ENCODE results near the gene LRMDA. TPM values are rescaled to one million over a fixed set of nuclear protein-coding genes. Genes with fewer than 3 reads are reported as not detected.

The LRMDA gene
- polyA plus RNA-seq, 1 donor from 2014 or later, result not detected

DNA sequence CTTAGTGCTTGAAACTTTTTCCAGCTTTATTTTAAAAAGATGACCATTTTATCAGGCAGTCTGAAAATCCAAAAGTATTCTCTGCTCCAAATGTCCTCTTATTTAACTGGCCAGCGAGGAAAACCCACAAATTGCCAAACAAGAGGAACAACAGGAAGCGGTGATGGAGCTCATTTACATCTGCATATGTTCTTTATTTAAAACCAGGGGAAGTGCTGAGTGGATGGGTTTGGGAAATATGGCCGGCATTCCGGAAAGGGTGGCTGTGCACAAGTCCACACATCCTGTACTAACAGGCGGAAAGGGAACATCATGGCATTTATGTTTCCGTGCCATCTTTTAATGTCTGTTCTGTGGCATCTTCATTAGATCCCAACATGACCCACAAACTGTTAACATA, 974.5 kb downstream of the LRMDA start:
- H3K4me3 Mint-ChIP-seq, result no peak overlapping the region
- peaks cover 0 to 10% (median 10%) of the 10 kb centered on the region in 3 donors for H3K9me3 Mint-ChIP-seq
- no peaks in the 10 kb centered on the region for H3K4me1 Mint-ChIP-seq
- H3K36me3 Mint-ChIP-seq, result no peaks in the 10 kb centered on the region
- H3K27me3 Mint-ChIP-seq, result no peaks in the 10 kb centered on the region
- H3K27ac Mint-ChIP-seq, result no peak overlapping the region

DNA sequence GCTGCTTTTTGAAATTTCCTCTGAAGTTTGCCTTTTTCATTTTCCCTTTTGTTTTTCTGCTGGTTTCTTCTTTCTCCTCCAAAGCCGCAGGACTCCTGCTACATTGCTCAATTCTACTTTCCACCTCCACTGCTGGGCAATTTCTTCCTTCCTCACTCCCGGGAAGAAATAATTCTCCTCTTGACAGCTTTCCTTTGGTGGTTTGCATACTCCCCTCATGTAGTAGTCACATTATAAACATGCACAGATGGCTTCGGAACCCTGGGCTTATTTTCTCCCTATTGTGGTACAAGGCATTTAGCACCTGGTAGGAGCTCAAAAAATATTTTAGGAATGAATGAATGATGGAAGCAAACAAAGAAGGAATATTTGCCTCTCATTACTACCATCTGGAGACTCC, 977.2 kb downstream of the LRMDA start:
- Mint-ChIP-seq H3K36me3 (no peaks in the 10 kb centered on the region), H3K27ac (no peak overlapping the region), H3K9me3 (peaks cover 3 to 19% (median 13%) of the 10 kb centered on the region in 3 donors), H3K4me1 (no peaks in the 10 kb centered on the region), H3K4me3 (no peak overlapping the region), H3K27me3 (no peaks in the 10 kb centered on the region)

DNA sequence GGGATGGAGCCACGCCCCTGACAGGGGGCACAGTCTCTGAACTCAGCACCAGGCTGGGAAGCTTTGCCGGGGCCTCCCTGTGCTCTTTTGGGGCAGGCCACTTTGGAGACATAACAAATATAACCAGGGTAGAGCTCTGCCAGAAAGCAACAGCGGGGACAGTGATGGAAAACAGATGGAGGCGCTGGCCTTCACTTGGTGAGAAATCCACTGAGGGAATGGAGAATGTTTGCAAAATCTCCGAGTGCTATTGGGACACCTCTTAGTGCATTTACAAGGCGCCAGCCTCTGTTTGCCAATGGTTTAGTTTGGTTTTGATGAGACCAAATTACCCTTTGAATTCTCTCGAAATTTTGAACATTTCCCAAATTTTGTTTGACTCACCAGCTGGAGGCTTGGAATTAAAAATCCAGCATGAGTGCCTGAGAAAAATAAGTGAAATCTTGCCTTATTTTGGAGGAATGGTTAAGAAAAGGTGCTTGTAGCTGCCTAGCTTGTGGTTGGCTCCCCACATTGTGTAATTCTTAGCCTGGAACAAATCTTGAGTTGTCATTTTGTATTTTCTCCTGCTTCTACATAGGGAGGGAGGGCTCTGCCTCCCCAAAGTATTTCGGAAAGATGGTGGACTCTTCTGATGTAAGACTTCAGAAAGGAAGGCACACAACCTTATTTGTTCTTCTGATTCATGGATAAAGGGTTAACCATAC, 980.5 kb downstream of the LRMDA start:
- H3K4me3 Mint-ChIP-seq, result no peak overlapping the region
- no peaks in the 10 kb centered on the region for H3K36me3 Mint-ChIP-seq
- H3K9me3 Mint-ChIP-seq, result peaks cover 3 to 14% (median 10%) of the 10 kb centered on the region in 3 donors
- no peaks in the 10 kb centered on the region for H3K4me1 Mint-ChIP-seq
- H3K27ac Mint-ChIP-seq, result no peak overlapping the region
- H3K27me3 Mint-ChIP-seq, result no peaks in the 10 kb centered on the region

DNA sequence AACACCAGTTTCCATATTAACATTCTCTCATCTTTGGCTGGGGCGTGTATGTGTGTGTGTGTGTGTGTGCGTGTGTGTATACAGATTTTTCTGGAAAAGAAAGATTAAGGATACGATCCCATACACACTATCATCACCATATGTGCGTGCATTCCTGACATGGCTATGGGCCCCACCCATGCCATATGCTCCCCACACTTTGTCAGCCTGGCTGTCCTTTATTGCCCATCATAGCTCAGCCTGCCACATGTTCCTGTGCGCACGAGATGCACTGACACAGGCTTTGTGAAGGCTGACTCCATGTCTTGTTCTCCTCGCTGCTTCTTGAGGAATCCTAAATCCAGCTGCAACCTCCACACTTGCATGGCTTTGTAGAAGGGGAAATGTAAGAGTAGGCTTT, 984.1 kb downstream of the LRMDA start:
- H3K27me3 Mint-ChIP-seq, result no peaks in the 10 kb centered on the region
- no peak overlapping the region for H3K4me3 Mint-ChIP-seq
- peaks cover 3 to 13% (median 9%) of the 10 kb centered on the region in 3 donors for H3K9me3 Mint-ChIP-seq
- H3K36me3 Mint-ChIP-seq, result no peaks in the 10 kb centered on the region
- H3K27ac Mint-ChIP-seq, result no peak overlapping the region
- H3K4me1 Mint-ChIP-seq, result no peaks in the 10 kb centered on the region

DNA sequence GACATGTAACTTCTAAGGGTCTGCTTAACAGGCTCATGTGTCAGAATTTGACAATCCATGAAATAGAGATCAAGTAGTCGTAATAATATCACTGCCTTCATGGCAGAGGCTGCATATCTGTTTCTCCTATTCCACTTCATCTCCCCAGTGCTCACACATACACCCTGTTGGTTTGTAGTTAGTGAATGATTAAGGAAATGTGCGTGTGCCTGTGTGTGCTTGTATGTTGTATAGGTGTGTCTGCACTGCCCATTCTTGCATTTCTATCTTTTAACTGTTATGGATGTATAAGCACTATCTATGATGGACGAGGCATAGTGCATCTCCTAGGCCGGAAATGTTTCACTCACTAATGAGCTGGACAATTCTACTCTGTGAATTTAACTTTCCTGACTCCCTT, 985.2 kb downstream of the LRMDA start:
- no peak overlapping the region for H3K4me3 Mint-ChIP-seq
- no peaks in the 10 kb centered on the region for H3K4me1 Mint-ChIP-seq
- H3K27me3 Mint-ChIP-seq, result no peaks in the 10 kb centered on the region
- H3K27ac Mint-ChIP-seq, result no peak overlapping the region
- H3K36me3 Mint-ChIP-seq, result no peaks in the 10 kb centered on the region
- peaks cover 3 to 13% (median 9%) of the 10 kb centered on the region in 3 donors for H3K9me3 Mint-ChIP-seq

DNA sequence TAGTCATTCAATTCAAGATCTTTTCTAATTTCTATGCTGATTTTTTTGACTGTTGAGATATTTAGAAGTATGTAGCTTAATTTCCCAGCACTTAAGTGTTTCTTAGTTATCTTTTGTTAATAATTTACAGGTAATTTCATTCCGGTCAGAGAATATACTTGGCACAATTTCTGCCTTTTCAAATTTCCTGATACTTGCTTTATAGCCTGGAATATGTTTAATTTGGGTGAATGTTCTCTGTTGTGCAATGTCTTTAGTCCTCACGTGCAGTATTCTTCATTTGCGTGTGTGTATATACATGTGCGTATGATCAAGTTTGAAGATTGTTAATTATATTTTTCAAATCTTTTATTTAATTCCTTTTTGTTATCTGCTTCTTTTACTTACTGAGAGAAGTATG, 989.3 kb downstream of the LRMDA start:
- H3K27me3 Mint-ChIP-seq, result no peaks in the 10 kb centered on the region
- peaks cover 4 to 12% (median 9%) of the 10 kb centered on the region in 3 donors for H3K9me3 Mint-ChIP-seq
- H3K4me1 Mint-ChIP-seq, result no peaks in the 10 kb centered on the region
- H3K36me3 Mint-ChIP-seq, result no peaks in the 10 kb centered on the region
- H3K27ac Mint-ChIP-seq, result no peak overlapping the region
- H3K4me3 Mint-ChIP-seq, result no peak overlapping the region

DNA sequence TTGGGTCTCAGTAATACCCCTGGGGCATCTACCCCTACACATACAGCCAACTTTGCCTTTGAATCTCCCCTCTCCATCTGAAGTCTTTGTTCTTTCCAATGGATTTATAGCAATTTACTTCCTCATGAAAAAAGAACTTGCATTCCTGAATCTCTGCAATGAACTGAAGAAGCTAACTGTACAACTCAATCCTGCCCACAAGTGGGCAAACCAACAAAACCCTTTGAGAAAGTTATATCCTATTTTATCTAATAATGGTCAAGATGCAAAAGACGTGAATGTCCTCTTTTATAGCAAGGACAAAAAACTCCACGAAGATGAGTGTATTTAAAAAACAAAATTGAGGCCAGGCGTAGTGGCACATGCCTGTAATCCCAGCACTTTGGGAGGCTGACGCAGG, 991.3 kb downstream of the LRMDA start:
- Mint-ChIP-seq H3K27me3 (no peaks in the 10 kb centered on the region), H3K4me3 (no peak overlapping the region), H3K4me1 (no peaks in the 10 kb centered on the region), H3K27ac (no peak overlapping the region), H3K36me3 (no peaks in the 10 kb centered on the region), H3K9me3 (peaks cover 4 to 11% (median 7%) of the 10 kb centered on the region in 3 donors)

DNA sequence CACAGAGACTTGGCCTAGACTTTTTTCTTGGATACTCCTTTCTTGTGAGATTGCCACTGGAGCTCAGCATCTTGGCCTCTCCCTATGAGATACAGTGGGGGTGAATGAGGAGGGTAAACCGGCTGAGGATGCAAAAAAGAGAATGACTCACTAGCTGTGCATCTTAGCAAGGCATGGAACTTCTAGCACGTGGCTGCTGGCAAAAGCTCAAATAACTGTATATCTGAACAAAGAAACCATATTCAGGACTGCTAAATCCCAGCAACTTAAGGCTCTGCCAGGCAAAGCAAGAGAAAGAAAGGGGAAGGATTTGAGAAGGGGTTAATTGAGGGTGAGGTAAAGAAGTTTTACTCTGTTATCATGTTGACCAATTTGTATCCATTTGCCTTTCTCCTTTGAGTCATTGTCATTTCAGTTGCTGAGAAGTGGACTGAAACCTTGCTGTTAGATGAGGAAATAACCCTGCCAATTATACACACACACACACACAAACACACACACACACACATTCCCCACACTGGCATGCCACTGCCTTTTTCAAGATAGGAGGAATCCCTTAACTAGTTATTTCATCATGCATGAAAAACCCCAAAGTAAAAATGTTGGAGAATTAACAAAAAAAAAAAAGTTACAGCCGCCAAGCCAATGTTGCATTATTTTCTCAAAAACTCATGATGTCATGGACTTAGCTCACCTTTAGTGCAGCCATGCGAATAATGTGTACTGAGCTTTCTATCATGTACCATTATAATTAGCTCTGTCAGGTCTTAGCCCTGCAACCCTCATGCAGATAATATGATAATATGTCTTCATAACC, 997.3 kb downstream of the LRMDA start:
- Mint-ChIP-seq H3K27me3 (no peaks in the 10 kb centered on the region), H3K27ac (no peak overlapping the region), H3K9me3 (peaks cover 0 to 4% (median 3%) of the 10 kb centered on the region in 3 donors), H3K4me1 (no peaks in the 10 kb centered on the region), H3K36me3 (no peaks in the 10 kb centered on the region), H3K4me3 (no peak overlapping the region)

DNA sequence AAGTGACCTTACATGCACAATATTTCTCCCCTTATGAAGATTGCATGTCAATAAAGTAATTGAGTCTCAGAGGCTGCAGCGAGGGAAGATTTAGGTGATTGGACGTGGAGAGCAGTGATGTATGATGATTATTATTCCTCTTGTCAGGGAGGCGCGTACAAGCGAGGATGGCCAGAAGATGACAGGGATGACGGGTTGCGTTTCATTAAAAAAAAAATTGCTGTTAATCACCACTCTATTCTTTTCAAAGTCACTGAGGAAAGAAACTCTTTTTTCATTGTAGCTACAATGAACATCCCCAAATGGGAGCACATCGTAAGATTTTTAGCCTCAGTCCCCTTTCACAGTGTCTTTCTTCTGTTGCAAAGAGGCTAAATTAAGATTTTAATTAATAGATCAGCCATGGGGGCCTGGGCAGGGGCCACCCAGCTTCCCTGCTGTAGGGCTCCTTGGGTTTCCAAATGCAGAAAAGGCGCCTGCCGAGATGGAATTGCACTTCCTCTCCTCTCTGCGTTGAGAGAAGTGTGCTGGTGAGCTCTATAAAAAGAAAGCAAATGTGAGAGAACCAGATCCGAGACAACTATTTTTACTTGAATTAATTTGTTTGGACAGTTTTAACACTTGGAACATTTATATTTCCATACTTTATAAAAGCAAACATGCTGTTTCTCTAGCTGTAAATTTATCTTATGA, 998.1 kb downstream of the LRMDA start:
- H3K4me1 Mint-ChIP-seq, result no peaks in the 10 kb centered on the region
- H3K27ac Mint-ChIP-seq, result no peak overlapping the region

DNA sequence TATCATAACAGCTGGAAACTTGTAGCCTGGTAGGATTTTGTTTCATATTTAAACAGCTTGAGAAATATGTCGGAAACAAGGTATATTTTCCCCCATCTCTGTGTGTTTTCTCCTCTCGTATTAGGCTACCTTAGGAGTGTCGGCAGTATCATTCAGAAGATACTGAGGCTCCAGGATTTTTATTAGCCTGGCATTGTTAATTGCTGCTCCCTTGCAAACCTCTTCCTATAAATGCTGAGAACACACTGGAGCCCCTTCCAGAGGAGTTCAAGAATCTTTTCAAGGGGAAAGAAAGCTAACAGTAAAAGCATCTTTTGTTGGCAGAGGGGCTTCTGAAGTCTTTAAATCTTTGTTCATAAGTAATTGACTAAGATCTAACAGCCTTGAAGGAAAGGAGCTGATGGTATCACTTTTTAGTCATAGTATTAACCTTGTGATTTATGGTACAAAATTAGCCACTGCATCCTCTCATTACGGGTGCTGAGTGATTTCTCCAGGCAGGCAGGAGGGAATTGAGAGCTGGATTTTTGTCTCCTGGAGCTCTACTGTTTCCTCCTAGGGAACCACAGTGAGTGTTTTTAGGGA, 998.7 kb downstream of the LRMDA start:
- Mint-ChIP-seq H3K4me1 (no peaks in the 10 kb centered on the region), H3K36me3 (no peaks in the 10 kb centered on the region), H3K4me3 (no peak overlapping the region), H3K27me3 (no peaks in the 10 kb centered on the region), H3K9me3 (peaks cover 0 to 4% (median 3%) of the 10 kb centered on the region in 3 donors), H3K27ac (no peak overlapping the region)

More for the DNA sequence above, 998.1 kb downstream of the LRMDA start:
- Mint-ChIP-seq H3K4me3 (no peak overlapping the region), H3K36me3 (no peaks in the 10 kb centered on the region), H3K9me3 (peaks cover 0 to 4% (median 3%) of the 10 kb centered on the region in 3 donors), H3K27me3 (no peaks in the 10 kb centered on the region)

DNA sequence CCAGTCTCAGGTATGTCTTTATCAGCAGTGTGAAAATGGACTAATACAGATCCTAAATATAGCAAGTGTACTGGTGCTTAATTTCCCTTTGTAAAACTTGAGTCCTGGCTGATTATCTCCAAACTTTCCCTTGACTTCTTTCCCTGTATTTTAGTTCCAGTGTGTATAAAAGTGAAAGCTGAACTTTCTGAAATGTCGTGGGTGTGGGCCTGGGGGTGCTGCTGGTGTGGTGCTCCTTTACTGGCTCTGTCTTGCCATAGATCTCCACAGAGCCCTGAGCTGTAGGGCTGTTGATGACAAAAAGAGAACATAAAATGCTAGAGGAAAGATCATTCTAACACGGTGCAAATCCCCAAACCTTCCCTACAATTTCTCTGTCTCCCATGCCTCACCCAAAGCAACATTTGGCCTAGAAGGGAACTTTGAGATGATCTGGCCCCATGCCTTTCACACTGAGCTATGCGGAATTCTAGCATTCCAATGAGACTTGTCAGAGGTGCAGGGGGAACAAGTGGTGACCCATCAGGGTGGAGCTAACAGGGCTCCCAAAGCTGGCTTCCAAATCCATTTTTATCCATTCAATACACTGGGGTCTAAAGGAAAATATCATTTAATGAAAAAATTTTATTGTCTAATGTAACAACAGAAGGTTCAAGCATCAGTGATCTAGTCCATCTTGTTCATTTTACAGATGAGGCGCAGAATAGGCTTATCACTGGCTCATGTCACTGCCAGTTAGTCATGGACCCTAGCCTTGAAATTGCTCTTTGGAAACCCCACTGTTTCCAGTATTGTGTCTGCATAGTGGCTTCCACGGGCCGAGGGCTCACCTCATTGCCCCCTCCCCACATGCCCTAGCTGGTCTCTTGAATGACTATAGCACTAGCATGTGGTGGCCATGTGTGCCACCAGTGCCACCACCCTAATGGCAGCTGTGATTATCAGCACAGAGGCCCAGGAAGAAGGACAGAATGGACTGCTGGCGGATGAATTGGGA, 1000.9 kb downstream of the LRMDA start:
- H3K4me1 Mint-ChIP-seq, result no peaks in the 10 kb centered on the region
- no peaks in the 10 kb centered on the region for H3K36me3 Mint-ChIP-seq
- no peaks in the 10 kb centered on the region for H3K27me3 Mint-ChIP-seq
- no peak overlapping the region for H3K27ac Mint-ChIP-seq
- no peak overlapping the region for H3K4me3 Mint-ChIP-seq
- peaks cover 0 to 9% (median under 1%) of the 10 kb centered on the region in 3 donors for H3K9me3 Mint-ChIP-seq

DNA sequence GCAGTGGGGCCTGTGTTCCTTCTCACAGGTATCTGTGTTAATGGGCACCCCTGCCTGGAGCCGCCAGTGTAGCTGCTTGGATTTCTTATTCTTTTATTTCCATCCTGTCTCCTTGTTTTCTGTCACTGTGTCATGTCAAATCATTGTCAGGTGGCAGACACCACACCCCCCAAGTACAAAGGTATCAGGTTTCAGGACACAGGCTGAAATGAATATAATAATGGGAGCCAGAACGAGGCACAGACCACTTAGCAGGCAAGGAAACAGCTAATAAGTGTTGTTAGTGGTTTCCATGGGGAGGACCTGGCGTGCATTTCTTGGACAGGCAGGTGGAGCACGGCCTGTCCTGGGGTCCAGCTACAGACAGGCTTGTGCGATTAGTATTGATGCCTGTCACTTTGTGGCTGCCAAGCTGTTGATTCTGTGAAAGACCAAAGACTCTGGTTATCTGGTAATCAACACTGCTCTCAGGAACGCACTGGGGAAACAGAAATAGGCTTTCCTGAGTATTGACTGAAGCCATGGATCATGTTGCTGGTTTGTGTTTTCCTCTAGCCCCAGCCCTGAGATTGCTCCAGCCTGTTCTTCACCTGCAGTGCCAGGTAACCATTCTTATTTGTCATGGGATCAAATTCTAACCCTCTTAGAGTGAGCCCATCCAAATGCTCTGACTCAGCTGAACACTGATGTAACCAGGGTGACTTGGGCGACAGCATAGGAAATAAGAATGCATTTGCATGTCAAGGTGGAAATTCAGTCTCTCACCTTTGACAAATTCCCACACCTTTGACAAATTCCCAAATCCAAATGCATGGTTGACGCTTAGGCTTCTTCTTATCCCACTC, 1002.0 kb downstream of the LRMDA start:
- Mint-ChIP-seq H3K36me3 (no peaks in the 10 kb centered on the region), H3K27me3 (no peaks in the 10 kb centered on the region), H3K27ac (no peak overlapping the region), H3K4me1 (no peaks in the 10 kb centered on the region), H3K4me3 (no peak overlapping the region), H3K9me3 (peaks cover 0 to 9% (median 2%) of the 10 kb centered on the region in 3 donors)

DNA sequence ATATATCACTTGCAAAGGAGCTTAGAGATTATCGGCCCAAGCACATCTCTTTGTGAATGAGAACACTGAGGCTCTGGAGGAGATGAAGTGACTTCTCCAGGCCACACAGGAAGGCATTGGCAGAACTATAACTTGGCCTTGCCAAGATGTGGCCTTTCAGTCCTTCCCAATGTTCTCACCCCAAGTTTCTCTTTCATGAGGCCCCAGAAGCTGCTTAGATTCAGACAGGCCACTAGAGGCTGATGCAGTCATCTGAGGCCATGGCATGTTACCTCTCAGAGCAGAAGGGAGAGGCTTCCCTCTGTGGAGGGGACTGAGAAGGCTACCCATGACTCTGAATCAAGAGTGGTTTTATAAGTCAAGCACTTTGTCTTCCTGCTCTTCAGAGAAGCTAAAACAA, 1003.7 kb downstream of the LRMDA start:
- Mint-ChIP-seq H3K4me1 (no peaks in the 10 kb centered on the region), H3K9me3 (peaks cover 0 to 6% (median 2%) of the 10 kb centered on the region in 3 donors), H3K4me3 (no peak overlapping the region), H3K36me3 (no peaks in the 10 kb centered on the region), H3K27me3 (no peaks in the 10 kb centered on the region), H3K27ac (no peak overlapping the region)

All from IgD-negative memory B cell (primary cell).